CD1c-positive myeloid dendritic cell (primary cell): Measurements from ENCODE around the gene TMEM95.
"Not testable (repeated sequence)": the region's sequence is repeated elsewhere in the genome, so short reads cannot be mapped to it uniquely, and the experiment has no call there.

Experiments used
- DNase-seq: peaks from one replicate; pipeline ENCODE4 v3.0.0-alpha.2; 2016; ENCODE audit errors: extremely low spot score

The TMEM95 gene

GRCh38 chr17:7346761-7347614 is 8.0 kb upstream of the TMEM95 start:
- no peak for DNase-seq

DNA sequence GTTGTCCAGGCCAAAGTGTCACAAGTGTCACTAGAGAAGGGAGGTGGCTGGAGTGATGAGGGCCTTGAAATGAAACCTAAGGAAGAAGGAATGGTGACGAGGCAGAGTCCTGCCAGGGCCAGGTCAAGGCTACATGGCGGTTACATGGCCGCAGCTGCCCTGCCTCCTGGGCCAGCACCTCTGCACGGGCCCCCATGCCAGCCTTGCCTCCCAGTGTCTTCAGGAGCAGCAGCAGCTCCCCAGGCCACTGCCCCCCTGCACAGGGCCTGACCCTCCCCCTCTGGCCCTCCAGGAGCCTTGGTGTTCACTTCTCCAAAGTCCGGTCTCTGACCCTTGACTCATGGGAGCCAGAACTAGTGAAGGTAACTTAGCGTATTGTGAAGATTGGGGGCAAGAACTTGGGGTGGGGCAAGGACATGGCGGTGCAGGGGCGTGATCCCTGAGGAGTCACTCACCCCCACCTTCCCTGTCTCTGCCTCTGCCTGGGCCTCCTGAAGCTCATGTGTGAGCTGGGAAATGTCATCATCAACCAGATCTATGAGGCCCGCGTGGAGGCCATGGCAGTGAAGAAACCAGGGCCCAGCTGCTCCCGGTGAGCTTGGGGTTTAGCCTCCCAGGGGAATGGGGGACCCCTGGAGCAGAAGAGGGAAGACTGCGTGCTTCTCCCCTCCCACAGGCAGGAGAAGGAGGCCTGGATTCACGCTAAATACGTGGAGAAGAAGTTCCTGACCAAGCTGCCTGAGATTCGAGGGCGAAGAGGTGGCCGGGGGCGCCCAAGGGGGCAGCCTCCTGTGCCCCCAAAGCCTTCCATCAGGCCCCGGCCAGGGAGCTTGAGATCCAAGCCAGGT is 7.1 kb upstream of the TMEM95 start:
- DNase-seq = no peak

- no peak for DNase-seq
These were observed 6.3 kb upstream of the TMEM95 start for GRCh38 chr17:7348478-7349242.

DNA sequence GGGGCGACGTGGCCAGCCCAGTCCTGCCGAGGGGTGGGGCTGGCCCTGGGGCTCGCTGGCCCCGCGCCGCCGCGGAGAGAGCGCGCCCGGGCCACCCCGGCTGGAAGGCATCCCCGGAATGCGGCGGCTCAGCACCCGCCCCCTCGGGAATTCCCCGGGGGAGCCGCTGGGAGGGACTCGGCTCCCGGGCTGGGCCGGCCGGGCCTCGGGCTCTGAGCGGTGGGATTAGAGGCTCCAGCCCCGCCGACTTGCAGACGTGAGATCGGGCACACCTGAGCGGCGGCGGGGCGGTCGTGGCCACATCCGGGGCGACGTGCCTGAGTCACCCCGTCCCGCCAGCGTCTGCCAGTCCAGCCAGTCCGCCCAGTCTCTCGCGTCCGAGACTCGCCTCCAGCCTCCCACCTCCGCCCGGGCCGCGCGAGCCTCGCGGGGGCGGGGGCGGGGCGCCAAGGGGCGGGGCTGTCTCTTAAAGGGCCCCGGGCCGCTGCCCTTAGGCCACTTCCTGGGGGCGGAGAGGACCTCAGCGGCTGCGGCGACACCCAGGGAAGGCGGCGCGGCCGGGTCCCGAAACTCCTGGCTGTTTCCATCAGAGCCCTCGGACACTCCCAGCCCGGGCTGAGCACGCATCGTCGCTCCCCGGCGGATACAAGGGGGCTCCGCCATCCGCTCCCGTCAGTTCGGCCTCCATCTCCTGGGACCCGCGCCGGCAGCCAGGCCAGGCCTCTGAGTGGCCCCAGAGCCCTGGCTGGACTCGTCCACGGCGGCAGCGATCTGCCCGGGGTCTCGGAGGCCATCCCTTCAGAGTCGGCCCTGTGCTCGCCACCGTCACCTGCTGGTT is 3.1 kb upstream of the TMEM95 start, which contains the start of gene KCTD11:
Gene KCTD11 (plus strand): TSS at position 498 of the 838 bp plus-strand sequence.
- peak; percentile 90 for DNase-seq

GRCh38 chr17:7352503-7352889 is 2.5 kb upstream of the TMEM95 start:
- DNase-seq = no peak

DNA sequence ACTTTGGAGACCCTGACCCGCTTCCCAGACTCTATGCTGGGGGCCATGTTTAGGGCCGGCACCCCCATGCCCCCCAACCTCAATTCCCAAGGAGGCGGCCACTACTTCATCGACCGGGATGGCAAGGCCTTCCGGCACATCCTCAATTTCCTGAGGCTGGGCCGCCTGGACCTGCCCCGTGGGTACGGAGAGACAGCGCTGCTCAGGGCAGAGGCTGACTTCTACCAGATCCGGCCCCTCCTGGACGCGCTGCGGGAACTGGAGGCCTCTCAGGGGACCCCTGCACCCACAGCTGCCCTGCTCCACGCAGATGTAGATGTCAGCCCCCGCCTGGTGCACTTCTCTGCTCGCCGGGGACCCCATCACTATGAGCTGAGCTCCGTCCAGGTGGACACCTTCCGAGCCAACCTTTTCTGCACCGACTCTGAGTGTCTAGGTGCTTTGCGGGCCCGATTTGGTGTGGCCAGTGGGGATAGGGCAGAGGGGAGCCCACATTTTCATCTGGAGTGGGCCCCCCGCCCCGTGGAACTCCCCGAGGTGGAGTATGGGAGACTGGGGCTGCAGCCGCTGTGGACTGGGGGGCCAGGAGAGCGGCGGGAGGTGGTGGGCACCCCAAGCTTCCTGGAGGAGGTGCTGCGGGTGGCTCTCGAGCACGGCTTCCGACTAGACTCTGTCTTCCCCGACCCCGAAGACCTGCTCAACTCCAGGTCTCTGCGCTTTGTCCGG is 1.9 kb upstream of the TMEM95 start:
- no peak for DNase-seq

- no peak for DNase-seq
These were observed 603 bp upstream of the TMEM95 start for GRCh38 chr17:7354262-7354843.

GRCh38 chr17:7355573-7355972 is 617 bp downstream of the TMEM95 start:
- DNase-seq = no peak

DNA sequence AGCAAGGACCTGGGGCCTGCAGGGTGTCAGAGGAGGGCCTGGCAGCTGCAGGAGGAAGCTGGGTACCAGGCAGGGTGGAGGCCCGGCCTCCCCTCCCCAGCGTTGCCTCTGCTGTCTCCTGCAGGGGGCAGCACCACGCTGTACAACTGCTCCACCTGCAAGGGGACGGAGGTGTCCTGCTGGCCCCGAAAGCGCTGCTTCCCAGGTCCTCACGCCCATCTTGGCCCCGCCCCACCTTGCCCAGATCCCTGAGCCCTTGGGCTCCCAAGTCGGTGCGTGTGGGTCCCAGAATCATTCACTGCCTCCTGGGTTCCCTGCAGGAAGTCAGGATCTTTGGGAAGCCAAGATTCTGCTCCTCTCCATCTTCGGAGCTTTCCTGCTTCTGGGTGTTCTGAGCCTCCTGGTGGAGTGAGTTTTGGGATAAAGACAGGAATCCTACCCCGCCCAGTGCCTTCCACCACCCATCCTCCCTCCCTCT is 1.2 kb downstream of the TMEM95 start:
- peak; percentile 83 for DNase-seq

GRCh38 chr17:7356756-7357155 is 1.8 kb downstream of the TMEM95 start:
- DNase-seq = no peak

DNA sequence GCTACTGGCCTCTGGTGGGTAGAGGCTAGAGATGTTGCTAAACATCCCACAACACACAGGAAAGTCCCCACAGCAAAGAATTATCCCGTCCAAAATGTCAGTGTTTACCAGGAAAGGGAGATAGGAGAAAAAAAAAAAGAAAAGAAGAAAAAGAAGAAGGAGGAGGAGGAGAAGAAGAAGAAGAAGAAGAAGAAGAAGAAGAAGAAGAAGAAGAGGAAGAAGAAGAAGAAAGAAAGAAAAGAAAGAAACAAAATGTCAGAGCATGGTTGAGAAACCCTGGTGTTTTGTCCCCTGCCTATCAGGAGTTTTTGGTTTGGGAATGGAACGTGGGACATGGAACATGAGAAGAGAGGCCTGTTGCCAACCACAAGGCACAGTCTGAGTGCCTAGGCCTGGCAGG is 2.4 kb downstream of the TMEM95 start:
- no peak for DNase-seq

DNA sequence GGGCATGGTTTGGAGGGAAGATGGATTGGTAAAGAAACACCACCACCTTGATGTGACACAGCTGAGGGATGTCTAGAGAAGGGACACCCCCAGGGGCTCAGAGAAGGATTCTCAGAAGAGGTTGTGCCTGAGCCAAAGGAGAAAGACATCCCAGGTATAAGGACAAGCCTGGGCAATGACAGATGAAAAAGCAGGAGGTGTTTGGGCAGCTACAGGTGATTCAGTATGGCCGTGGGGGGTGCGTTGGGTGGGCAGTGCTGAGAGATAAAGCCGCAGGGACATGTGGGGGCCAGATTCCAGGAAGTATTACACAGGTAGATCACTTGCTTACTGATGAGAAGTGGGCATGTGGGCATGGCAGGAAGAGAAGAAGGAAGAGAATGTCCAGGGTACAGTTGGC is 7.0 kb downstream of the TMEM95 start:
- no peak for DNase-seq

DNA sequence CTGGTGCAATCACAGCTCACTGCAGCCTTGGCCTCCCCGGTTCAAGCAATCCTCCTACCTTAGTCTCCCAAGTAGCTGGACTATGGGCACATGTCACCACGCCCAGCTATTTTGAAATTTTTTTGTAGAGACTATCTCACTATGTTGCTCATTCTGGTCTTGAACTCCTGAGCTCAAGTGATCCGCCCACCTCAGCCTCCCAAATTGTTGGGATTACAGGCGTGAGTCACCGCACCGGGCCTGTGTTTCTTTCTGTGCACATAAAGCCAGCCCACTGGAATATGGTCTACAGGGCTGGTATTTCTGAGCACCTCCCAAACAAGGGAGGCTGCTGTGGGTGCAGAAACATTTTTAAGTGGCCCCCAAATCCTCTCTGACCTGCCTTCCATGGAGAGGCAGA is 8.4 kb downstream of the TMEM95 start:
- DNase-seq = no peak

- not testable (repeated sequence) for DNase-seq
These were observed 11.0 kb downstream of the TMEM95 start for GRCh38 chr17:7365963-7366362.

DNA sequence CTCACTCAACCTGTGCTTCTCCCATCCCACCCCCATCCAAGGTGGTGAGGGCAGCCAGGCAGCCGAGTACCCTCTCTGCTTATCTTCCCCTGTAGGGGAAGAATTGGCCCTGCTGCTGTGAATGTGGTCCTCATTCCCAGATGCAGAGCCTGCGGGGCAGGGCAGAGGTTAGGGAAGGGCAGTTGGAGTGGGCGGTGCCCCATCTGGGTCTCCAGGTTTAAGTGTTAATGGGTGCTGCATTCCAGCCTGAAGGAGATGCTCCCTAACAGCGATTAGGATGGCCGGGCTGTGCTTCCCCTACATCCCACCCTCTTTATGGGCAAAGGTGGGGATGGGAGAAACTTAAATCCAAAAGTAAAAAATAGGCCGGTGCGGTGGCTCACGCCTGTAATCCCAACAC is 12.1 kb downstream of the TMEM95 start:
- no peak for DNase-seq

GRCh38 chr17:7367918-7368598 is 13.1 kb downstream of the TMEM95 start:
- no peak for DNase-seq

GRCh38 chr17:7368599-7368994 is 13.6 kb downstream of the TMEM95 start:
- not testable (repeated sequence) for DNase-seq

DNA sequence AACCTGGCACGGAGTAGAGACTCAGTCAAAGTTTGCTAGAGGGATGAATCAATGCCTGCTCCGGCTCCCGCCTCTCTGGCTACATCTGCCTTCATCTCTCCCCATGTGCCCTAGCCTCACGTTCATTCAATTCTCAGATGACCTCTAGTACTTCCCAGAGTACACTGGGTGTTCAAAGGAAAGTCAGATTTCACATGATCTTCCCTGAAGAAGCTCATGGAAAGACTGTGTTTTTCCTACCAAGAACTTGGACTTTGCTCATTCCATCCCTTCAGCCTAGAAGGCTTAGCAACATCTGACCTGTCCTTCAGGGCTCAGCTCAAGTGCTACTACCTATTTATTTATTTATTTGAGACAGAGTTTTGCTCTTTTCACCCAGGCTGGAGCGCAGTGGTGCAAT is 14.9 kb downstream of the TMEM95 start:
- DNase-seq = no peak

DNA sequence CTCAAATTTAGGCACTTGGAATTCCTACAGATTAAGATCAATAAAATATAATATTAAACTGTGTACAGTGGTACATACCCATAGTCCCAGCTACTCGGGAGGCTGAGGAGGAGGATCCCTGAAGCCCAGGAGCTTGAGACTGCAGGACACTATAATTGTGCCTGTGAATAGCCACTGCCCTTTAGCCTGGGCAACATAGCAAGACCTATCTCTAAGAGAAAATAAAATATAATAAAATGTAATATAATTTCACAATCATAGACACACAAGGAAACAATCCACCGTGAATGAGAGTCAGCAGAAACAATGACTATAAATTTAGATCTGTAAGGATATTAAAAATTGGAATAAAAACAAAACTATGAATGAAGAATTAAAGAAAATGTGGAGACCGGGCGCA is 15.9 kb downstream of the TMEM95 start:
- no peak for DNase-seq
